ENCODE measurements around the gene PTPRT. TPM values are rescaled to one million over a fixed set of nuclear protein-coding genes. Genes with fewer than 3 reads are reported as not detected.

Gene PTPRT
- total RNA-seq, 4 donors from 2014 or later: under 0.01 to 0.64 (median 0.40) TPM

DNA sequence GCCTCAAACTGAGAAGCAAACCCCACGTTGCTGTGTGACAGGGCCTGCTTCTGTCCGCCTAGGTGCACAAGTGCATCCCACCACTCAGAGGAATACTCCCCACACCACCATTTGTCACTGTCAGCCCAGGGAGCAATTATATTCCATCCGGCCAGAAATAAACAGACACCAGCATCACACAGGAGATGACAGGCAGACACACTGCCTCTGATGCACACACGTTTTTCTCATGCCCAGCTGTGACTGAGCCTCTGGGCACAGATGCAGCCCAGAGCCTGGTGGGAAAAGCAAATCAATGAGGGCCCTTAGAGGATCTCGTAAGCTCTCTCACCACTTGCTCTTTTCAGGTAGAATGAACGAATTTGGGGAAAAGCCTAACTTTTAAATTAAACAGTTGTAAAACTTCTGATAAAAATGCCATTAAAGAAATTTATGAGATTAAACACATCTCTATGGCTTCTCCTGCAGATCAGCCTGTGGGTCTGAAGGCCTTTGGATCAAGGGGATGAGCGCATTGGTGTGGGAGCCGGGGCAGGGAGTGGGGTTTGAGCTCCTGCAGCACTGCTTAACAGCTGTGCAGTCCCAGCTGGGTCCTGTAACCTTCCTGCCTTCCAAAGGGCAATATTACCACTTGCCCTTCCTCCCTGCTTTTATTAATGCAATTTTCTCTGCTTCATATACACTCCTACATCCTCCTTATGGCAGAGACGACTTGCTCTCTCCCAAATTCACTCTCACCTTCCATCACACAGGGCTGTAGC is 624.3 kb downstream of the PTPRT start:
- TF ChIP-seq, protein P1, sequence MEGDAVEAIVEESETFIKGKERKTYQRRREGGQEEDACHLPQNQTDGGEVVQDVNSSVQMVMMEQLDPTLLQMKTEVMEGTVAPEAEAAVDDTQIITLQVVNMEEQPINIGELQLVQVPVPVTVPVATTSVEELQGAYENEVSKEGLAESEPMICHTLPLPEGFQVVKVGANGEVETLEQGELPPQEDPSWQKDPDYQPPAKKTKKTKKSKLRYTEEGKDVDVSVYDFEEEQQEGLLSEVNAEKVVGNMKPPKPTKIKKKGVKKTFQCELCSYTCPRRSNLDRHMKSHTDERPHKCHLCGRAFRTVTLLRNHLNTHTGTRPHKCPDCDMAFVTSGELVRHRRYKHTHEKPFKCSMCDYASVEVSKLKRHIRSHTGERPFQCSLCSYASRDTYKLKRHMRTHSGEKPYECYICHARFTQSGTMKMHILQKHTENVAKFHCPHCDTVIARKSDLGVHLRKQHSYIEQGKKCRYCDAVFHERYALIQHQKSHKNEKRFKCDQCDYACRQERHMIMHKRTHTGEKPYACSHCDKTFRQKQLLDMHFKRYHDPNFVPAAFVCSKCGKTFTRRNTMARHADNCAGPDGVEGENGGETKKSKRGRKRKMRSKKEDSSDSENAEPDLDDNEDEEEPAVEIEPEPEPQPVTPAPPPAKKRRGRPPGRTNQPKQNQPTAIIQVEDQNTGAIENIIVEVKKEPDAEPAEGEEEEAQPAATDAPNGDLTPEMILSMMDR (IDR thresholded peaks at IDR 0.05): no peak
- no peak for TF ChIP-seq POLR2AphosphoS5 (IDR thresholded peaks at IDR 0.05)
- TF ChIP-seq EP300 (IDR thresholded peaks at IDR 0.05; ENCODE audit: low read depth): no peak
- TF ChIP-seq POLR2A (IDR thresholded peaks at IDR 0.05): no peak
- 54 to 69% methylated on average over 3 to 9 of the region's 9 CpGs for WGBS, 2 donors (ENCODE audit: low coverage in 1 of 2)
- intact Hi-C loops (cut with DNase I; ENCODE audit: low total_unique reads) (no loop called here), in situ Hi-C loops (cut with MboI; ENCODE audit: low pct_ligation_motif_present in 1 of 4, low pct_unique_long_range_greater_than_20kb in 1 of 4, low sequenced_read_pairs in 3 of 4) (no loop called here)
- Histone ChIP-seq H3K27ac (no peak overlapping the region), H3K36me3 (no peaks in the 10 kb centered on the region), H3K27me3 (no peaks in the 10 kb centered on the region), H3K9me3 (no peaks in the 10 kb centered on the region), H3K4me3 (no peak overlapping the region), H3K4me1 (no peaks in the 10 kb centered on the region)
- DNase-seq: no peak

DNA sequence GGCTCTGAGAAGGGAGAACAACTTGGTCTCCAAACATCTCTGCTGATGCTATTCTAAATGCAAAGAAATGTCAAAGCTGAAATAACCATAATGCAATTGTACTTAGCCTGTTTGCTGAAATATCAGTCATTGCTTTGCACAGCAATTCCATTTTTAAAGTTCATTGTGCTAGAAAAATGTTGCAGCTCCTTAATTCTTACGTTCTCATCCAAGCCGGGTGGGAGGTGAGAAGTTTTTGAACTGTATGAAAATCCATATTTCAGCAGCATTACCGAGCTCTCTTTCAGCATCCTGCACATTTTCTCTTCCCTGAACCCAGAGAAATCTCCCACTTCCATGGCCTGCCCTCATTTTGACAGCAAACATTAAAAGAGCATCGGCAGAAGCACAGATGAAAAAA is 630.0 kb downstream of the PTPRT start:
- WGBS, 2 donors (ENCODE audit: low coverage in 1 of 2): 75 to 84% methylated on average over 3 to 4 of the region's 4 CpGs
- no peaks in the 10 kb centered on the region for H3K4me1 ChIP-seq
- intact Hi-C loops (cut with DNase I; ENCODE audit: low total_unique reads): no loop called here

DNA sequence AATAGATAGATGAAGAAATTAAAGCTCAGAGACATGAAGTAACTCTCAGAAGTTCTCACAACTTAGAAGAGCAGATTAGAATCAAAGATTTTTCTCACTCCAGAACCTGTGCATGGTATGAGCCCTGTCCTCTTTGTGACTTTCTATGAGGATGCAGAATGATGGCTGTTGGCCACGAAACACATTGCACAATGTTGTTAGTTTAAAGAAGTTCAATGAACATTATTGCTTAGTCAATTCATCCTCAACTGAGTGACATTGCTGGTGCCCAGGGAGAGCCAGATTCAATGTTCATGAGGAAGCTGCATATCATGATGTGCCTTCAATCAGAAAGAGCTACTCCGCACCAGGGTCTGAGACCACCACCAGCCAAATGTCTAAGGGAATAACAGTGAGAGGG is 633.1 kb downstream of the PTPRT start:
- Histone ChIP-seq H3K36me3 (no peaks in the 10 kb centered on the region), H3K4me3 (no peak overlapping the region), H3K27me3 (no peaks in the 10 kb centered on the region), H3K27ac (no peak overlapping the region), H3K9me3 (no peaks in the 10 kb centered on the region), H3K4me1 (no peaks in the 10 kb centered on the region)
- TF ChIP-seq POLR2A (IDR thresholded peaks at IDR 0.05) (no peak), POLR2AphosphoS5 (IDR thresholded peaks at IDR 0.05) (no peak), EP300 (IDR thresholded peaks at IDR 0.05; ENCODE audit: low read depth) (no peak)
- TF ChIP-seq, protein P1 (IDR thresholded peaks at IDR 0.05): no peak
- no peak for DNase-seq
- intact Hi-C loops (cut with DNase I; ENCODE audit: low total_unique reads): no loop called here
- in situ Hi-C loops (cut with MboI; ENCODE audit: low pct_ligation_motif_present in 1 of 4, low pct_unique_long_range_greater_than_20kb in 1 of 4, low sequenced_read_pairs in 3 of 4): no loop called here
- 43 to 82% methylated on average over 1 to 2 of the region's 2 CpGs for WGBS, 2 donors (ENCODE audit: low coverage in 1 of 2)

More for the DNA sequence above, 630.0 kb downstream of the PTPRT start:
- Histone ChIP-seq H3K4me3 (no peak overlapping the region), H3K27me3 (no peaks in the 10 kb centered on the region), H3K9me3 (no peaks in the 10 kb centered on the region), H3K36me3 (no peaks in the 10 kb centered on the region), H3K27ac (no peak overlapping the region)
- DNase-seq: no peak
- TF ChIP-seq EP300 (IDR thresholded peaks at IDR 0.05; ENCODE audit: low read depth): no peak
- TF ChIP-seq POLR2A (IDR thresholded peaks at IDR 0.05): no peak
- TF ChIP-seq, protein P1 (IDR thresholded peaks at IDR 0.05): no peak
- no peak for TF ChIP-seq POLR2AphosphoS5 (IDR thresholded peaks at IDR 0.05)
- in situ Hi-C loops (cut with MboI; ENCODE audit: low pct_ligation_motif_present in 1 of 4, low pct_unique_long_range_greater_than_20kb in 1 of 4, low sequenced_read_pairs in 3 of 4): no loop called here

DNA sequence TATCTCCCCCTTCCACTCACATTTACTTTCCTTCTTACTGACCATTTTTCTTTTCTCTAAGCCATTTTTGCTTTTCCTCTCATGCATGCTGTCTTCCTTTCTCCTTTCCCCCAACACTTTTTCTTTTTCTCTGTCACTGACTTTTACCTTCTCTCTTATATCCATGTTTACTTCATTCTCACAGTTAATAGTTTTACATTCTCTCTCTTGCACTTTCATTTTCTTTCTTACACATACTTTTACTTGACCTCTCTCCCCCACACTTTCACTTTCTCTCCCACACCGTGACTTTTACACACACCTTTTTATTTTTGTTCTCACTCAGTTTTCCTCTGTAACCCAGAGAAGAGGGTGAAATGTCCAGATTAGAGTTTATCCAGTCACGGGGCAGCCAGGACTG is 636.3 kb downstream of the PTPRT start:
- Histone ChIP-seq H3K4me3 (no peak overlapping the region), H3K4me1 (no peaks in the 10 kb centered on the region), H3K36me3 (no peaks in the 10 kb centered on the region), H3K27ac (no peak overlapping the region), H3K9me3 (no peaks in the 10 kb centered on the region), H3K27me3 (no peaks in the 10 kb centered on the region)
- in situ Hi-C loops (cut with MboI; ENCODE audit: low pct_ligation_motif_present in 1 of 4, low pct_unique_long_range_greater_than_20kb in 1 of 4, low sequenced_read_pairs in 3 of 4) (no loop called here), intact Hi-C loops (cut with DNase I; ENCODE audit: low total_unique reads) (no loop called here)
- WGBS, 2 donors (ENCODE audit: low coverage in 1 of 2): 17 to 18% methylated on average over 2 of the region's 2 CpGs
- TF ChIP-seq EP300 (IDR thresholded peaks at IDR 0.05; ENCODE audit: low read depth) (no peak), POLR2AphosphoS5 (IDR thresholded peaks at IDR 0.05) (no peak)
- TF ChIP-seq, protein P1 (IDR thresholded peaks at IDR 0.05): no peak
- DNase-seq: no peak

Data from transverse colon (tissue), 4 donors.